Amniotic epithelial cell (primary cell): ENCODE data around the gene DET1.
"Not testable (repeated sequence)": the region's sequence is repeated elsewhere in the genome, so short reads cannot be mapped to it uniquely, and the experiment has no call there.

Experiments
- DNase-seq: peaks from one replicate; pipeline ENCODE4 v3.0.0-alpha.2; 2010; ENCODE audit warnings: low read depth

DET1 gene

DNA sequence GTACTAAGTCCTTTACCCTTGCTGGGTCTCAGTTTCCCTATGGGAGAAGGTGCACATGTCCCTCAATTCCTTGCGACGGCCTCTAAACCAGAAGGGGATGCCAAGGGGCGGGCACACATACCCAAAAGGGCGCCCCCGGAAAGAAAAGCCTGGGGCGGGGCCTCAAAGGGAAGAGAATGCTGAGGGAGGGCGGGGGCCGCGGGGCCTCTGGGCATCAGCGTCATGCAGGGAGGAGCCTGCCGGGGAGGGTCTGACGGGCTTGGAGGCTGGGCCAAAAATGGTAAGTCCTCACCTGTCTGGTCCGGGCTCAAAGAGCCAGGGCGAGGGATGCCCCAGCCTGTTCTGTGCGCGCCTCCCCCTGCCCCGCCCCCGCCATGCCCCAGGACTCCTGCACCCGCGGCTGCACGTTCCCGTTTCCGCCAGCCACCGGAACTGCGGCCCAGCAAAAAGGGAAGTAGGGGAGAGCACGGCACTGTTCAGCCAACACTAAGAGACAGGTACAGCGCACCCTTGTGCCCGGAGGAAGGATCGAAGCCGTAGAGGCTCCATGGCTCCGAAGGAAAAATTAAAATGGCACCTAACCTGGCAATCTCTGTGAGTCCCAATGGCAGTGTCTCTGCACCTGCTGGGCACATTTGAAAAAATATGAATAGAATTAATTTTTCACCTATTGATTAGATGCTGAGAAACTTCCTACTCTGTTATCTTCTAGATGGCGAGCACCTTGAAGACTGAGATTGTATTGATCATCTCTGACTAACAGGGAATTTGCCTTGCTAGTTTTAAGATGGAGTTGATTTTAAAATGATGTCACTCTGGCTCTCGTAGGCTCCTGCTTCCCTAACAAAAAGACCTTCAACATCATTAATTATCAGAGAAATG lies at the start of gene DET1:
DET1 (minus strand) TSS at position 434 of the 882 bp plus-strand sequence. CDS start 14,976 bp downstream, outside the sequence.
- DNase-seq: peak; percentile 94

DNA sequence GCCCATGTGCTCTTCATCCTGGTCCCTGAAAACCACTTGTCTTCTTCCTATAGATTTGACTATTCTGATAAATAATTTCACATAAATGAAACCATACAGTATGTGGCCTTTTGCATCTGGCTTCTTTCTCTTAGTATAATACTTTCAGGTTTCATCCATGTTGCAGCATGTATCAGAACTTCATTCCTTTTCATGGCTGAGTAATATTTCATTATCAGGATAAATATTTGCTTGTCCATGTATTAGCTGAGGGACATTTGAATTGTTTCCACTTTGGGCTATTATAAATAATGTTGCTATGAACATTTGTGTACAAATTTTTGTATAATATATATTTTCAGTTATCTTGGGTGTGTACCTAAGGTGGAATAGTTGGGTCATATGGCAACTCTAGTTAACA lies 44.9 kb upstream of the DET1 start:
- no peak for DNase-seq

DNA sequence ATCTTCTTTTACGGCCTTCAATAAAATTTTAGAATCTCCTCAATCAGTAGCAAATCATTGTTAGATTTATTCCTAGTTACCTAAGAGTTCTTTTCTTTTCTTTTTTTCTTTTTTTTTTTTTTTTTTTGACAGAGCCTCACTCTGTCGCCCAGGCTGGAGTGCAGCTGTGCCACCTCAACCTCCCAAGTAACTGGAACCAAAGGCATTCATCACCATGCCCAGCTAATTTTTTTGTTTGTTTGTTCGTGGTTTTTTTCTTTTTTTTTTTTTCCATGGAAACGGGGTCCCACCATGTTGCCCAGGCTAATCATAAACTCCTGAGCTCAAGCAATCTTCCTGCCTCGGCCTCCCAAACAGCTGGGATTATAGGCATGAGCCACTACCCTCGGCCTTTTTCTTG lies 44.3 kb upstream of the DET1 start:
- DNase-seq: no peak

DNA sequence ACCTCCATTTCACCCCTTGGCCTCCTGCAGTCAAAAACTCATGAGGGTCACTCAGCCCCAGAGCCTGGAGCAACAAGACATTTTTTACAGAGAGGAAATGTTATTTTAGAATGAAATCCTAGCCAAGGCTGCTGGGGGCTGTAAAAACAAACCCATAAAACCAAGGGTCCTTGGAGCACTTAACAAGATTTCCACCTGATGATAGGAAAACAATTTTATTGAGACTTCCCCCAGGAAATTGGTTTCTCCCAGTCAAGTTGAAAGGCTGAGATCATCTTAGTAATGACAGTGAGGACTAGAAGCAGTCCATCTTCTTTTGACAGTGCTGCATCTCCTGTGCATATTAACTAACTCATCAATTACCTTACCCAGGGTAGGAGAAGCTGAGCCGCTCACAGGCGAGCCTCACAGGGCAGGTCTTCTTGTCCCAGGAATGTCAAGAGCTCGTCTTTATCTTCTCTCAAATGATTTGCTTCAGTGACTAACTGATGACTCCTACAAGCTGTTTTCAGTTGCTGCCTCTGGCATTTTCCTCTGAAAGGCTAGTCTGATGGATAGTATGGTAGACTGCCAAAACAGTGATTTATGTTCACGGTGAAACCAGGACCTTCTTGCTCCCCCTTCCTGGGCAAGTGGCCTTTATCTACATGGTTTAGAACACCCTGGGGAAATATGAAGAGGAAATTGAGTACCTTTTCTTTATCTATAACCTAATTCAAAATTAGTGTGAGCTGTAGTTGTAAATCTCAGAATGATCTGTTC lies 40.1 kb upstream of the DET1 start:
- DNase-seq: peak; percentile 52

DNA sequence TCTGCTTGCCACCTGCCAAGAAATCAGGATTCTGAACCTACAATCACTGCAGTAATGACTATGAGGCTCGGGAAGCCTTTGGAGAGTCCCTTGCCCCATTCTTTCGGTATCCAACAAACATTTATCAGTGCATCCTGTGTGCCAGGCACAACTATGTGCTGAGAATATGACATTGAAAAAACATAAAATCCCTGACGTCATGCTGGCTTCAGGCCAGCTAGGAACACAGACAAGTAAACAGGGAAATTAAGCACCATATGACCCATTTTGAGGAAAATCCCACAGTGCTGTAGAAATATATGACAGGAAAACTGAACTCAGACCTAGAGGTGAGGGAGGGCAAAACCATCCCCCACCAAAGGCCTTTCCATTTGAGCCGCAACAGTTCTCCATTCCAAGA lies 34.1 kb upstream of the DET1 start:
- peak; percentile 12 for DNase-seq

DNA sequence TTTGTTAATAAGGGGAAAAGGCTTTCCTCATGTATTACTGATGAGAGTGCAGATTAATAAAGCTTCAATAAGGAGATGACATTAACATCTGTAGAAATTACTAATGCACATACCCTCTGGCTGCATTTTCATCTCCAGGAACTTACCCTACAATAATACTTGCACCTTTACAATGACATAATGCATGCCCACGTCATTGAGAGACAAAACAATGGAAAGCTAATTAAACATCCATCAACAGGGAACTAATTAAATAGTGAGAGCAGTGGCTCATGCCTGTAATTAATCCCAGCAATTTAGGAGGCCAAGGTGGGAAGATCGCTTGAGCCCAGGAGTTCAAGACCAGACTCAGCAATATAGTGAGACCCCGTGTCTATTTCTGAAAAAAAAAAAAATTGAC lies 32.8 kb upstream of the DET1 start:
- no peak for DNase-seq

DNA sequence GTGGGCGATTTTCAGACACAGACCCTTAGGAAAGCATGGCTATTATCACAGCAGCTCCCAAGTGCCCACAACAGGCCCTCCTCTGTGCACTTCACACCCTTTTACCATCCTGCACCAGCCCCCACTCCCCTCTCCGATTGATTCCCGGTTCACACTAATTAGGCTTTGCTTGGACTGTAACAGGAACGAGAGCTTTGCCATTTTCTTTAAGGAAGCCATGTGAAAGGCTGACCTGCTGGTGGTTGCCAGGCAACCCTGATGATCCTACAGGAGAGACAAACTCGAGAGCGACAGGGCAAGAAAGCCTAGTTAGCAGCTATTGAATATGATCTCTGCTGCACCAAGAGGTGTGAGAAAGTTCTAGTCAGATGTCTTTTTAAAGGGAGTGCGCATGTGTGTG lies 28.2 kb upstream of the DET1 start:
- no peak for DNase-seq

DNA sequence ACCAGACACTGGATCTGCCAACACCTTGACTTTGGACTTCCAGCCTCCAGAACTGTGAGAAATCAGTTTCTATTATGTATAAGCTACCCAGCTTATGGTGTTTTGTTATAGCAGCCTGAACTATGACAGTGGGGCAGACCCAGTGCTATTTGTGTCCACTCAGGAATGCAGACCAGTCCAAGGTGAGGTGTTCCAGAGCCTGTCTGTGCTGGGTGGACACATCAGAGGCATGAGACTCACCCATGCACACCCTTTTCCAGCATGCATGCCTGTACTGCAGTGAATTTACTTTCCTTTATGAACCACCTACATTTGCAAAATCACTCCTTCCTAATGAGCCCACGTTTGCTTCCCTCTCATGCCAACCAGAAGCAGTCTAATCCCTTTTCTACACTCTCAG lies 27.6 kb upstream of the DET1 start:
- no peak for DNase-seq

DNA sequence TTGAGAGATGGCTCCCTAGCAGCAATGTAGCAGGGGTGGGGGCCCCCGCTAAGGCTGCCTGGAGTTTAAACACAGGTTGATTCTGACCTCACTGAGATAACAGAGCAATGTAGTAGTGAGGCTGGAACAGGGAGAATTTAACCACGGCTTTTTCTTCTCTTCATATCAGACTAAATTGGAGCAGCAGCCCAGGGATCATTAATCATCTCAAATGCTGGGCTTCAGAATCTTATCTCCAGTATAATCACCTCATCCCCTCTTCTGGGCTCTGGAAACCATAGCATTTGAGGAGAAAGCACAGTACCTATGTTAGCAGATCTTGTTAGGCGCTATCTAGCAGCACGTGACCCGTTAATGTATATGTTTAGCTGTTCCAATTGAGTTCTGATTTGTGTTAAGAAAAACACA lies 25.4 kb upstream of the DET1 start:
- DNase-seq: peak; percentile 7

DNA sequence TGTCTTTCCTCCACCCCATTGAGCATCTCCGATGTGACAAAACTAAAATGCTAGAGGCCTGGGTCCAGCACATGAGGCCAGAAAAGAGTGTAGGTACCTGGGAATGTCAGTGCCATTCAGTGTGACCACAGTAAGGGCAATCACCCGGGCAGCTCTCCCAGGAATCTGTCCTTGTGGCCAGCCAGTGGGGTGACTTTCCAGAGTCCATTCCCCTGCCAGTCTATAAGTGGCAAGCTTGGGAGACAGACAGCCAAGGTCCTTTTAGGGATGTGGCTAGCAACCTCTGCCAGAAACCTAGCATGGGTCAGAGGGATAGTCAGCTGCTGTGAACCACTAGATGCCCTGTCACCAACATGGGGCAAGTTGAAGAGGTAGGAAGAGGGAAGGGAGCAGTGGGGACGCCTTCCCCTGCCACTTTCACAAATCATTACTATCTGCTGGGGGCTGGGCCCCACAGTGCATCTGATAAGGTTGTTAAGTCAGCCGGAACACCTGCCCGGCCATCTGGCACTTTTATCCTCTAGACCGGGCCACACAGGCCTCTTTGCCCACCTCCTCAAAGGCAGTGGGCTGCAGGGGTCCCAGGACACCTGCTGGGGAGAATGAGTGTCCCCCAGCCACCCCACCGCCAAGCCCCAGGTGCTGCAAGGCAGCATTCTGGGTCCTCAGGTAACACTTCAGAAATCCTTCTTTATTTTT lies 24.8 kb upstream of the DET1 start:
- no peak for DNase-seq

DNA sequence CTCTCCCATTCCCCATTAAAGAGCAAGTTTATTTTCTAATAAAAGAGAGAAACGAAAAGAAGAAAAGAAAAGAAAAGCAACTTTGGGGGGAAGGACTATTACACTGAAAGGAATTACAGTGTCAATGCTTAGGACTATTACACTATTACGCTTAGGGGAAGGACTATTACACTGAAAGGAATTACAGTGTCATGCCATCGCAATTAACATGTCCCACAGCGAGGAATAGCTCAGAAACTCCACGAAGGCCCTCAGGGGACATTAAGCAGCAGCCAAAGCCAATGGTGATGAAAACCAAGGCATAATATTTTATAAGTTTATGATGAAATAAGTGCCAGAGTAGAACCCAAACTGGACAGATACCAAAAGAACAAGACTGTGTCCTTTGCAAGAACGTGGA lies 22.1 kb upstream of the DET1 start:
- no peak for DNase-seq

DNA sequence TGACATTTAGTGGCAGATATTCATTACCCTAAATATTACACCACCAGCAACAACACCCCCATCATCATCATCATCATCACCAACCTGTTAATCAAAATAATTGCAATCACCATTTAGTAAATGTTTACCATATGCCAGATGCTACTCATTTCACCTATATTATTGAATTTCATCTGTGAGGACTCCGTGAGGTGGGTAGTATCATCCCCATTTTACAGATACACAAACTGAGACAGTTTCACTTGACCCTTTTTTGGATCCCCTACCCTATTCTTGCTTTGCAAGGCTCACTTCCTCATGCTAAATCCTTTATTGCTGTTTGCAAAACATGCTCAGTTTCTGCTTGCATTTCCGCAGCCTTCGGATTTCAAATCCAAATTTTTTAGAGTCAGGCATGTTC lies 18.3 kb upstream of the DET1 start:
- DNase-seq: no peak

DNA sequence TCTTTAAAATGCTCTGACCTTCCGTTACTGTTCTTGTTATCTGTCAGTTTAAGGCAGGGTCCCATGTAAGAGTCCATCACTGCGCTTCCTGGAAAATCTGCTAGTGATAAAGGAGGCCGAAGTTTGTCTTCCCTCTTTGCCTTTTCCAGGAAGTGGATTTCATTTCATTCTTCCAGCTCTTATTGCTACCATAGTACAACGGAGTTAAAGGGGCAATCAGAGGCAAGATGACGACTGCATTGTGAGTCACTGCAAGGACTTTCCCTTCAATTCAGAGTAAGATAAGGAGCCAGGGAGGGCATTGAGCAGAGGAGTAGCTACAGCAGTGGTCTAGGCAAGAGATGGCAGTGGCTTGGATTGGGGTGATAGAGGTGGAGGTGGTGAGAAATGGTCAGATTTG lies 17.2 kb upstream of the DET1 start:
- DNase-seq: peak; percentile 25

DNA sequence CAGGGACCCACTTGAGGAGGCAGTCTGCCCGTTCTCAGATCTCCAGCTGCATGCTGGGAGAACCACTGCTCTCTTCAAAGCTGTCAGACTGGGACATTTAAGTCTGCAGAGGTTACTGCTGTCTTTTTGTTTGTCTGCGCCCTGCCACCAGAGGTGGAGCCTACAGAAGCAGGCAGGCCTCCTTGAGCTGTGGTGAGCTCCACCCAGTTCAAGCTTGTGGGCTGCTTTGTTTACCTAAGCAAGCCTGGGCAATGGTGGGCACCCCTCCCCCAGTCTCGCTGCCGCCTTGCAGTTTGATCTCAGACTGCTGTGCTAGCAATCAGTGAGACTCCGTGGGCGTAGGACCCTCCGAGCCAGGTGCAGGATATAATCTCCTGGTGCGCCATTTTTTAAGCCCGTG lies 13.1 kb upstream of the DET1 start:
- DNase-seq: not testable (repeated sequence)

DNA sequence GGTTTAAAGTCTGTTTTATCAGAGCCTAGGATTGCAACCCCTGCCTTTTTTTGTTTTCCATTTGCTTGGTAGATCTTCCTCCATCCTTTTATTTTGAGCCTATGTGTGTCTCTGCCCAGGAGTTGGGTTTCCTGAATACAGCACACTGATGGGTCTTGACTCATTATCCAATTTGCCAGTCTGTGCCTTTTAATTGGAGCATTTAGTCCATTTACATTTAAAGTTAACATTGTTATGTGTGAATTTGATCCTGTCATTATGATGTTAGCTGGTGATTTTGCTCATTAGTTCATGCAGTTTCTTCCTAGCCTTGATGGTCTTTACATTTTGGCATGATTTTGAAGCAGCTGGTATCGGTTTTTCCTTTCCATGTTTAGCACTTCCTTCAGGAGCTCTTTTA lies 11.5 kb upstream of the DET1 start:
- DNase-seq: not testable (repeated sequence)

DNA sequence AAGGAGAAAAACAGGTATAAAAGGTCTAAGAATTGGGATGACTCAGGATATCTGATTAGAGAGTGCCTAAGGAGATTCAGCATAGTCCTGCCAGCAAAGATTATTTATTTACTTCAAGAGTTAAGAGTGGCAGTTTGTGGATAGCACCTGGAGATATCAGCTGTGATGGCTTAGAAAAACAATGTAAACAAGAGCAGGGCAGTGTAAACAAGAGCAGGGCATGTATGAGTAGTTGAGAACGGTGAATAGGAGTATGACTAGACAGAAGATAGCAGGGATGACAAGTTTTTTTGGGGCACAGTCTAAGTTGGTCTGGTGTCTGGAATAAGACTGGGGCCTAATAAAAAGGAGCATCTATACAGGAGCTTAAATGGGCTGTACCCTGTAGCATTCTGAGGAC lies 1.5 kb upstream of the DET1 start:
- DNase-seq: not testable (repeated sequence)

DNA sequence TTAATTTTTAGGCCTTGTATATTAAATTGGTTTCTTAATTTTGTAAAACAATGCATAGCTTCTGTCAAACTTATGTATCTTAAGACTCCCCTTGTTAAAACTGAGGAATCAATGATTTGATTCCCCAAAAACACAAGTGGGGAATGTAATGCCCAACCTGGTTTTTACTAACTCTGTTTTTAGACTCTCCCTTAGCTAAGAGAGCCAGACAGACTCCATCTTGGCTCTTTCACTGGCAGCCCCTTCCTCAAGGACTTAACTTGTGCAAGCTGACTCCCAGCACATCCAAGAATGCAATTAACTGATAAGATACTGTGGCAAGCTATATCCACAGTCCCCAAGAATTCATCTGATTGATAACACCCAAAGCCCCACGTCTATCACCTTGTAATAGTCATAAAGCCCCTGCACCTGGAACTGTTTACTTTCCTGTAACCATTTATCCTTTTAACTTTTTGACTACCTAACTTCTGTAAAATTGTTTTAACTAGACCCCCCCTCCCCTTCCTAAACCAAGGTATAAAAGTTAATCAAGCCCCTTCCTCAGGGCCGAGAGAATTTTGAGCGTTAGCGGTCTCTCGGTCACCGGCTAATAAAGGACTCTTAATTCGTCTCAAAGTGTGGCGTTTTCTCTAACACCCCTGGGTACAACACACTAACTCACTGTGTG lies 768 bp downstream of the DET1 start:
- not testable (repeated sequence) for DNase-seq

DNA sequence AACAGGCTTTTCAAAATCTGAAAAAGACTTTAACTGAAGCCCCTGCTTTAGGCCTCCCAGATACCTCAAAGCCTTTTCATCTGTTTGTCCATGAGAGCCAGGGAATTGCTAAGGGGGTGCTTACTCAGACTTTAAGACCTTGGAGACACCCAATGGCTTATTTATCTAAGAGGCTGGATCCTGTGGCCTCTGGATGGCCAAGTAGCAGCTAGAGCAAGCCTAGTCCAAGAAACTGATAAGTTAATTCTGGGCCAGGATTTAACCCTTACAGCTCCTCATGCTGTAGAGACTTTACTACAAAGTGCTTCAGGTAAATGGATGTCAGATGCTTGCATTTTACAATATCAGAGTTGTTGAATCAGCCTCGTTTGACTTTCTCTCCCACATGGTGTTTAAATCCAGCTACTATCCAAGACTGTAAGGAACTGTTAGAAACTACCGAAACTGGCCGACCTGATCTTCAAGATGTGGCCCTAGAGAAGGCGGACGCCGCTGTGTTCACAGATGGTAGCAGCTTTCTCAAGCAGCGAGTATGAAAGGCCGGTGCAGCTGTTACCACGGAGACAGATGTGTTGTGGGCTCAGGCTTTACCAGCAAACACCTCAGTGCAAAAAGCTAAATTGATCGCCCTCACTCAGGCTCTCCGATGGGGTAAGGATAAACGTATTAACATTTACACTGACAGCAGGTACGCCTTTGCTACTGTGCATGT lies 3.3 kb downstream of the DET1 start:
- DNase-seq: peak; percentile 46

DNA sequence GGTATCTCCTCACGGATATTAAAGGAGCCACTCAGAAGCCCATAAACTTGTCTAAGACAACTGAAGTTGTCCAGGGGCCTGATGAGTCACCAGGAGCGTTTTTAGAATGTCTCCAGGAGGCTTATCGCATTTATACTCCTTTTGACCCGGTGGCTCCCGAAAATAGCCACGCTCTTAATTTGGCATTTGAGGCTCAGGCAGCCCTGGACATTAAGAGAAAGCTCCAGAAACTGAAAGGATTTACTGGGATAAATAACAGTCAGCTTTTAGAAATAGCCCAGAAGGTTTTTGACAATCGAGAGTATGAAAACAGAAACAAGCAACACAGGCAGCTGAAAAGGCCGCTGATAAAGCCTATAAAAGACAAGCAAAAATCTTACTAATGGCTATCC lies 4.1 kb downstream of the DET1 start:
- DNase-seq: peak; percentile 81

DNA sequence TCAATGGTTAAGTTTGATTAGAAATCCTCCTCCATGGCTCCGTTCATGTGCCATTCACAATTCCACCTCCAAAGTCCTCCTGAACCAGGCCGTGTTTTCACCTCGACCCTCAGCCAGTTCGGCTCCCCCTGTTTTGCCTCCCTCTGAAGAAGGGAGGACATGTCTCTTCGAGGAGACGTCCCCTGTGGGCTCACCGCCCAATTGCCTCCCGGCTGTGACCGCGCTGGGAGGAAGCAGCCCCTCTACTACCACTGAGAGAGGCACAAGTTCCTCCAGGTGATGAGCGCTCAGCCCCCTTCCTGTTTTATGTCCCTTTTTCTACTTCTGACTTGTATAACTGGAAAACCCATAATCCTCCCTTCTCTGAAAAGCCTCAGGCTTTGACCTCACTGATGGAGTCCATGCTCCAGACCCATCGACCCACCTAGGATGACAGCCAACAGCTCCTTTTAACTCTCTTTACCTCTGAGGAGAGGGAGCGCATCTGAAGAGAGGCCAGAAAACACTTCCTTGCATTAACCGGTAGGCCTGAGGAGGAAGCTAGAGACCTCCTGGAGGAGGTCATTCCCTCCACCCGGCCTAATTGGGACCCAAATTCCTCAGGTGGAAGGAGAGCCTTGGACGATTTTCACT lies 4.7 kb downstream of the DET1 start:
- DNase-seq: no peak

DNA sequence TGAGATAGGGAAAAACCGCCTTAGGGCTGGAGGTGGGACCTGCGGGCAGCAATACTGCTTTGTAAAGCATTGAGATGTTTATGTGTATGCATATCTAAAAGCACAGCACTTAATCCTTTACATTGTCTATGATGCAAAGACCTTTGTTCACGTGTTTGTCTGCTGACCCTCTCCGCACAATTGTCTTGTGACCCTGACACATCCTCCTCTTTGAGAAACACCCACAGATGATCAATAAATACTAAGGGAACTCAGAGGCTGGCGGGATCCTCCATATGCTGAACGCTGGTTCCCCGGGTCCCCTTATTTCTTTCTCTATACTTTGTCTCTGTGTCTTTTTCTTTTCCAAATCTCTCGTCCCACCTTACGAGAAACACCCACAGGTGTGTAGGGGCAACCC lies 5.4 kb downstream of the DET1 start:
- not testable (repeated sequence) for DNase-seq
